H1 (cell line): Measurements from ENCODE around the gene SMAD1. TPM values are rescaled to one million over a fixed set of nuclear protein-coding genes. Genes with fewer than 3 reads are reported as not detected.

Experiments used
- CTCF ChIA-PET: fragments of 300-600 bp; sonication (Branson Sonifier 250); formaldehyde crosslinking; loops from one replicate; lab custom pipeline; 2021; ENCODE audit not compliant: partially characterized antibody; lab: Charles Lee
- POLR2A ChIA-PET: fragments of 300-600 bp; sonication (Branson Sonifier 250); formaldehyde crosslinking; loops from one replicate; lab custom pipeline; 2021; ENCODE audit warnings: inconsistent platforms; ENCODE audit not compliant: partially characterized antibody; lab: Charles Lee
- DNase-seq, 2 experiments: peaks; one replicate each; pipeline versions ENCODE4 v3.0.0 to v3.0.0-alpha.2; 2010 to 2022; ENCODE audit warnings: low spot score in 2 of 2, low read depth in 1 of 2, mixed read lengths in 1 of 2
- FAIRE-seq: peaks from 2 replicates; lab custom pipeline; 2011; peaks lifted over from hg19 to GRCh38; lab: Jason Lieb, UNC
- H2AFZ ChIP-seq: 2 replicates; pipeline ENCODE4 v1.8.1; 2012; ENCODE audit warnings: low read length, inconsistent platforms
- H2AK5ac ChIP-seq: 2 replicates; pipeline ENCODE4 v1.6.1; 2013; ENCODE audit warnings: low read depth, low read length
- H2BK120ac ChIP-seq: replicated peaks from 2 replicates; pipeline ENCODE3; 2013; ENCODE audit warnings: low read depth, low read length, inconsistent platforms
- H2BK12ac ChIP-seq: 2 replicates; pipeline ENCODE4 v1.6.1; 2013; ENCODE audit warnings: low read depth, low read length
- H2BK15ac ChIP-seq: 2 replicates; pipeline ENCODE4 v1.6.1; 2013; ENCODE audit warnings: low read length
- H2BK20ac ChIP-seq: 2 replicates; pipeline ENCODE4 v1.6.1; 2013; ENCODE audit warnings: low read length
- H2BK5ac ChIP-seq: 2 replicates; pipeline ENCODE4 v1.6.1; 2013; ENCODE audit warnings: low read depth, low read length
- H3K14ac ChIP-seq: 2 replicates; pipeline ENCODE4 v1.6.1; 2013; ENCODE audit warnings: inconsistent platforms; ENCODE audit not compliant: insufficient read length
- H3K18ac ChIP-seq: 2 replicates; pipeline ENCODE4 v1.6.1; 2013; ENCODE audit warnings: low read length; ENCODE audit errors: extremely low read depth
- H3K23ac ChIP-seq: 2 replicates; pipeline ENCODE4 v1.6.1; 2013; ENCODE audit warnings: inconsistent platforms; ENCODE audit not compliant: insufficient read length
- H3K23me2 ChIP-seq: 2 replicates; pipeline ENCODE4 v1.6.1; 2013; ENCODE audit warnings: low read depth, low read length
- H3K27ac ChIP-seq: 2 replicates; pipeline ENCODE4 v1.6.1; 2011; ENCODE audit warnings: low read depth, low read length, inconsistent platforms
- H3K27me3 ChIP-seq, 4 experiments: replicated peaks in 1 of 4; 1 replicate in 1 of 4; 2 replicates in 3 of 4; pipeline versions ENCODE4 v1.6.1 to v1.8.1; 2011 to 2013; ENCODE audit warnings: low read length in 3 of 4, mild to moderate bottlenecking in 3 of 4, inconsistent platforms in 2 of 4, mixed read lengths in 2 of 4, moderate library complexity in 1 of 4; ENCODE audit not compliant: control insufficient read depth in 3 of 4, insufficient read depth in 3 of 4; ENCODE audit errors: extremely low read depth in 1 of 4
- H3K36me3 ChIP-seq, 4 experiments: 2 replicates each; pipeline versions ENCODE4 v1.6.1 to v1.8.1; 2011 to 2013; ENCODE audit warnings: mild to moderate bottlenecking in 4 of 4, low read length in 3 of 4, moderate library complexity in 2 of 4, control low read depth in 1 of 4, inconsistent platforms in 1 of 4; ENCODE audit not compliant: insufficient read depth in 4 of 4, control insufficient read depth in 2 of 4
- H3K4ac ChIP-seq: replicated peaks from 2 replicates; pipeline ENCODE3; 2013; ENCODE audit warnings: low read length, low read depth, mixed read lengths, inconsistent platforms; ENCODE audit not compliant: insufficient read length
- H3K4me1 ChIP-seq, 4 experiments: replicated peaks in 1 of 4; 1 replicate in 1 of 4; 2 replicates in 3 of 4; pipeline versions ENCODE4 v1.6.1 to v1.8.1; 2011 to 2013; ENCODE audit warnings: low read length in 3 of 4, inconsistent platforms in 2 of 4, mixed read lengths in 1 of 4; ENCODE audit not compliant: insufficient read depth in 4 of 4, control insufficient read depth in 3 of 4
- H3K4me2 ChIP-seq, 2 experiments: 2 replicates each; pipeline versions ENCODE4 v1.6.1 to v1.8.1; 2011 to 2013; ENCODE audit warnings: low read depth in 2 of 2, low read length in 2 of 2, control low read depth in 1 of 2, inconsistent platforms in 1 of 2, mild to moderate bottlenecking in 1 of 2; ENCODE audit not compliant: insufficient read depth in 1 of 2
- H3K4me3 ChIP-seq, 4 experiments: fragments of 200-600, 300-600 bp in 1 of 4; sonication (generic), shearing (Covaris generic), sonication (Bioruptor Twin) in 1 of 4; 2 replicates each; pipeline versions ENCODE4 v1.5.1 to v1.8.1; 2011 to 2016; ENCODE audit warnings: low read length in 4 of 4, low read depth in 3 of 4, control low read depth in 2 of 4, inconsistent platforms in 2 of 4, mild to moderate bottlenecking in 2 of 4, mixed read lengths in 1 of 4, moderate library complexity in 1 of 4; ENCODE audit not compliant: insufficient read depth in 2 of 4; ENCODE audit errors: extremely low read depth in 1 of 4
- H3K56ac ChIP-seq: replicated peaks from 2 replicates; pipeline ENCODE3; 2013; ENCODE audit warnings: low read depth, mild to moderate bottlenecking, mixed read lengths, low read length, inconsistent platforms; ENCODE audit not compliant: insufficient read length
- H3K79me1 ChIP-seq: 2 replicates; pipeline ENCODE4 v1.6.1; 2013; ENCODE audit warnings: low read depth, low read length, control low read depth
- H3K79me2 ChIP-seq, 2 experiments: 2 replicates each; pipeline versions ENCODE4 v1.6.1 to v1.8.1; 2012 to 2013; ENCODE audit warnings: low read length in 2 of 2, mild to moderate bottlenecking in 2 of 2, inconsistent platforms in 1 of 2; ENCODE audit not compliant: insufficient read depth in 2 of 2, control insufficient read depth in 1 of 2
- H3K9ac ChIP-seq, 4 experiments: replicated peaks in 1 of 4; 1 replicate in 1 of 4; 2 replicates in 3 of 4; pipeline versions ENCODE4 v1.6.1 to v1.8.1; 2011 to 2013; ENCODE audit warnings: low read depth in 3 of 4, low read length in 3 of 4, control low read depth in 2 of 4, mild to moderate bottlenecking in 2 of 4, moderate library complexity in 2 of 4, inconsistent platforms in 1 of 4; ENCODE audit errors: extremely low read depth in 1 of 4
- H3K9me3 ChIP-seq, 2 experiments: 2 replicates each; pipeline versions ENCODE4 v1.6.1 to v1.8.1; 2012 to 2013; ENCODE audit warnings: mild to moderate bottlenecking in 2 of 2, moderate library complexity in 2 of 2, control low read depth in 1 of 2, inconsistent platforms in 1 of 2, low read depth in 1 of 2, low read length in 1 of 2, mixed read lengths in 1 of 2; ENCODE audit not compliant: insufficient read depth in 2 of 2
- H4K20me1 ChIP-seq, 2 experiments: replicated peaks in 1 of 2; 2 replicates each; pipeline versions ENCODE3 to v1.8.1; 2011 to 2013; ENCODE audit warnings: inconsistent platforms in 2 of 2, low read length in 2 of 2, mild to moderate bottlenecking in 1 of 2; ENCODE audit not compliant: insufficient read depth in 2 of 2, control insufficient read depth in 1 of 2
- H4K5ac ChIP-seq: 2 replicates; pipeline ENCODE4 v1.6.1; 2013; ENCODE audit warnings: low read length, low read depth, mixed read lengths, inconsistent platforms; ENCODE audit not compliant: insufficient read length
- H4K8ac ChIP-seq: 2 replicates; pipeline ENCODE4 v1.8.0; 2013; ENCODE audit warnings: mild to moderate bottlenecking, moderate library complexity, low read length, inconsistent platforms; ENCODE audit not compliant: insufficient read depth; ENCODE audit errors: extremely low read depth
- H4K91ac ChIP-seq: replicated peaks from 2 replicates; pipeline ENCODE3; 2013; ENCODE audit warnings: low read length, mixed read lengths, inconsistent platforms; ENCODE audit not compliant: insufficient read length
- BCL11A ChIP-seq, 2 experiments: IDR thresholded peaks; one replicate each; pipeline ENCODE4 v1.6.1; 2011; ENCODE audit warnings: low read depth in 2 of 2, low read length in 2 of 2, mild to moderate bottlenecking in 2 of 2
- CBX5 ChIP-seq: fragments of 300-800, 300-1000 bp; sonication (generic); IDR thresholded peaks from 2 replicates; pipeline ENCODE4 v1.7.1; 2016; ENCODE audit warnings: antibody characterized with exemption, low read length, low read depth
- EGR1 ChIP-seq: IDR thresholded peaks from 2 replicates; pipeline ENCODE4 v1.6.1; 2011; ENCODE audit warnings: low read depth, low read length, borderline replicate concordance
- FOSL1 ChIP-seq: IDR thresholded peaks from 2 replicates; pipeline ENCODE4 v1.6.1; 2011; ENCODE audit warnings: mild to moderate bottlenecking, low read depth, low read length, moderate library complexity; ENCODE audit not compliant: insufficient read depth
- HDAC2 ChIP-seq, 2 experiments: fragments of 300-600 bp in 1 of 2; sonication (generic) in 1 of 2; IDR thresholded peaks; 2 replicates each; pipeline ENCODE4 v1.6.1; 2011 to 2012; ENCODE audit warnings: low read depth in 2 of 2, low read length in 2 of 2, mild to moderate bottlenecking in 2 of 2, moderate library complexity in 2 of 2, borderline replicate concordance in 1 of 2, inconsistent platforms in 1 of 2
- KDM5A ChIP-seq: fragments of 200-600 bp; IDR thresholded peaks from 2 replicates; pipeline ENCODE4 v1.7.1; 2012; ENCODE audit warnings: mild to moderate bottlenecking, low read length, inconsistent platforms, mixed read lengths
- MAFK ChIP-seq: IDR thresholded peaks from 2 replicates; pipeline ENCODE4 v1.6.1; 2012; ENCODE audit warnings: low read depth, mild to moderate bottlenecking, improper control_type of control experiment, low read length
- NANOG ChIP-seq: IDR thresholded peaks from 2 replicates; pipeline ENCODE4 v1.6.1; 2011; ENCODE audit warnings: low read length, low read depth, mild to moderate bottlenecking, inconsistent platforms; ENCODE audit not compliant: insufficient read depth, poor library complexity, severe bottlenecking
- TAF7 ChIP-seq: optimal IDR thresholded peaks from 2 replicates; pipeline ENCODE3; 2011; ENCODE audit warnings: low read depth, mild to moderate bottlenecking, inconsistent platforms, low read length, moderate library complexity, borderline replicate concordance
- WGBS, 2 experiments: shearing (Covaris generic) in 1 of 2; methylation state at CpG; one replicate each; pipeline versions ENCODE4 v1.1.6 to v1.1.7; 2013 to 2015; ENCODE audit warnings: low lambda C conversion rate in 2 of 2, mixed read lengths in 2 of 2, inconsistent platforms in 1 of 2, low coverage in 1 of 2, missing lambda C conversion rate in 1 of 2; ENCODE audit not compliant: insufficient replicate concordance in 2 of 2, insufficient coverage in 1 of 2, insufficient read length in 1 of 2; ENCODE audit errors: extremely low coverage in 1 of 2, missing lambda C conversion rate in 1 of 2; 5-methylcytosine and 5-hydroxymethylcytosine counted together
- polyA plus RNA-seq, 7 experiments: library from polyadenylated mRNA; depleted of rRNA in 3 of 7; stranded (reverse) in 5 of 7; unstranded in 2 of 7; fragments of >200 nt in 5 of 7; fragments of 200-250 nt in 2 of 7; gene quantifications; 1 replicate in 5 of 7; 2 replicates in 1 of 7; 4 replicates in 1 of 7; pipeline versions ENCODE4 v1.2.1 to v1.2.3, GENCODE V29; 2011 to 2013; ENCODE audit warnings: missing spikeins in 2 of 7, mixed read lengths in 2 of 7
- total RNA-seq: library from RNA; stranded (reverse); fragmentation: NEBNext Ultra II Directional; extraction: Animal tissue kit (Norgen Biotek cat#: 25700); gene quantifications from 2 replicates; pipeline ENCODE4 v1.2.1, GENCODE V29; 2021

Gene SMAD1
- total and polyA plus RNA-seq, 2 of the 8 experiments (the other 6 are each of a cell fraction or from before 2014, with no cell fraction given) = 22.6 to 25.3 TPM

DNA sequence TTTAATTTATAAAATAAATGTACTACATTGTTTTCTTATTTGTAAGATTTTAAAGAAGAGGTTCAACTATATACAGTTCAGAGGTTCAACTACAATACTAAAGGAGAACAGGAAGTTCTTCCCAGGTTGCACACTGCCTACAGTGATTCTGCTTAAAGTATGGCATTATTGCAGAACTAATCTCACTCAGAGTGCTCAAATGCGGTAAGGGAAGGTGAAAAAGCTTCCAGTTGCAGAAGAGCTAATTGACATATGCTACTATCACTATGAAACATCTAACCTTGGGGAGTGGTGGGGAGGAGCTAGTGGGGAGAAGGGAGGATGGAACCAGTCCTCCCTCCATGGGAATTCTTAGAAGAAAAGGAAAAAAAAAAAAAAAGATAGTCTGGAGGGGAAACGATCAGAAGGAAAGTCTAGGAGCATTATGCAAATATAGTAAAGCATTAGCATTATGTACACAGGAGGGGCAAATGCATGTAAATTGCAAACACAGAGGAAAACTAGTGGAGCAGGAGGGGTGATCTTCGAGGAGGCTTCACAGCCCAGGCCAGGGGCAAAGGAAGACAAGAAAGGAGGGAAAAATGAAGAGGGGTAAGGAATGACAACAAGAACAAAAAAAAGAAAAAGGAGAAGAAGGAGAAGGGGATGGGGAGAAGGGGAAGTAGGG lies 105.6 kb downstream of the SMAD1 start:
- Histone ChIP-seq H4K8ac (no peak overlapping the region), H3K79me2 (no peaks in the 10 kb centered on the region), H2AK5ac (no peak overlapping the region), H3K27ac (no peak overlapping the region), H2BK120ac (no peak overlapping the region), H3K18ac (no peak overlapping the region), H2BK12ac (no peak overlapping the region), H3K4ac (no peak overlapping the region), H3K36me3 (no peaks in the 10 kb centered on the region), H3K4me2 (no peak overlapping the region), H2BK15ac (no peak overlapping the region), H3K23ac (no peak overlapping the region), H2BK20ac (no peak overlapping the region), H3K9me3 (no peaks in the 10 kb centered on the region), H2AFZ (peak overlapping the region; percentile 41; the same call in 1 of the 2 replicates), H4K91ac (no peak overlapping the region), H3K9ac (no peak overlapping the region), H4K5ac (no peak overlapping the region), H3K4me3 (no peak overlapping the region), H2BK5ac (no peak overlapping the region), H3K79me1 (no peaks in the 10 kb centered on the region), H3K56ac (no peak overlapping the region), H3K27me3 (no peaks in the 10 kb centered on the region; a peak in 1 of 7 replicates), H4K20me1 (no peaks in the 10 kb centered on the region), H3K14ac (no peak overlapping the region), H3K4me1 (no peaks in the 10 kb centered on the region), H3K23me2 (no peaks in the 10 kb centered on the region)
- POLR2A ChIA-PET = interaction anchor here (0.6 kb wide), 1 partner anchor 320 kb away, joined by 4 read pairs; no protein-coding TSS in a partner anchor
- no peak for FAIRE-seq
- CTCF ChIA-PET = interaction anchor here (2.6 kb wide), 1 partner anchor 22 kb away, joined by 10 read pairs; no protein-coding TSS in a partner anchor
- no peak for TF ChIP-seq KDM5A
- TF ChIP-seq NANOG = no peak
- TF ChIP-seq CBX5 = no peak
- no peak for TF ChIP-seq BCL11A (IDR thresholded peaks at IDR 0.05; ENCODE audit: low read depth in 2 of 2, low read length in 2 of 2)
- TF ChIP-seq FOSL1 = no peak
- TF ChIP-seq HDAC2 (IDR thresholded peaks at IDR 0.05; ENCODE audit: borderline replicate concordance in 1 of 2, low read depth in 2 of 2, low read length in 2 of 2) = no peak
- no peak for TF ChIP-seq TAF7
- no peak for TF ChIP-seq MAFK
- no peak for TF ChIP-seq EGR1
- 85% methylated on average over 3 of the region's 3 CpGs; no CpG with 5 or more reads in 1 of the 2 experiments for WGBS, 2 experiments
- DNase-seq = no peak
